Vagina (tissue), 2 donors: ENCODE measurements around the gene LTF. TPM values are rescaled to one million over a fixed set of nuclear protein-coding genes. Genes with fewer than 3 reads are reported as not detected.
A peak's percentile ranks its signal among the peaks of the same experiment; 100 is the strongest.

Experiments
- DNase-seq, 2 donors: peaks; one replicate each; pipeline ENCODE4 v3.0.0-alpha.2; 2017; ENCODE audit errors: extremely low spot score in 2 of 2
- H3K27ac ChIP-seq: fragments of 200-600 bp; sonication (generic); one replicate; pipeline ENCODE4 v1.5.1; 2019
- H3K27me3 ChIP-seq: fragments of 200-600 bp; sonication (generic); one replicate; pipeline ENCODE4 v1.5.1; 2019
- H3K36me3 ChIP-seq, 2 donors: fragments of 200-600 bp; sonication (generic); one replicate each; pipeline ENCODE4 v1.5.1; 2017 to 2019
- H3K4me1 ChIP-seq: fragments of 200-600 bp; sonication (generic); one replicate; pipeline ENCODE4 v1.5.1; 2019
- H3K4me3 ChIP-seq, 2 donors: fragments of 200-600 bp; sonication (generic); 1 replicate in 1 of 2; 2 replicates in 1 of 2; pipeline ENCODE4 v1.5.1; 2016 to 2019
- H3K9me3 ChIP-seq: fragments of 200-600 bp; sonication (generic); one replicate; pipeline ENCODE4 v1.5.1; 2019
- CTCF ChIP-seq, 3 experiments: fragments of 450-650 bp in 2 of 3; fragments of 200-600 bp in 1 of 3; sonication (generic) in 1 of 3; IDR thresholded peaks; one replicate each; pipeline ENCODE4 v1.5.1; 2017 to 2019; ENCODE audit warnings: antibody characterized with exemption in 3 of 3, mild to moderate bottlenecking in 2 of 3, moderate library complexity in 2 of 3
- POLR2A ChIP-seq, 2 donors: fragments of 450-650 bp; IDR thresholded peaks; one replicate each; pipeline ENCODE4 v1.6.1; 2017; ENCODE audit warnings: antibody characterized with exemption in 2 of 2, mild to moderate bottlenecking in 2 of 2, moderate library complexity in 2 of 2
- POLR2AphosphoS5 ChIP-seq, 2 donors: sonication (generic); formaldehyde crosslinking; IDR thresholded peaks; one replicate each; pipeline ENCODE4 v1.9.0; 2017; ENCODE audit warnings: antibody characterized with exemption in 2 of 2, mild to moderate bottlenecking in 2 of 2, low read depth in 1 of 2; ENCODE audit not compliant: insufficient read depth in 1 of 2
- intact Hi-C: fragments of 100-400 bp; cut with DNase I; formaldehyde crosslinking; loops from one replicate; pipeline ENCODE4 v1.15.1; 2023
- total RNA-seq: library from RNA; depleted of rRNA; stranded (reverse); fragments of >200 nt; gene quantifications from one replicate; pipeline ENCODE4 v1.2.3, GENCODE V29; 2016

The LTF gene
- total RNA-seq, 1 donor from 2014 or later: not detected

DNA sequence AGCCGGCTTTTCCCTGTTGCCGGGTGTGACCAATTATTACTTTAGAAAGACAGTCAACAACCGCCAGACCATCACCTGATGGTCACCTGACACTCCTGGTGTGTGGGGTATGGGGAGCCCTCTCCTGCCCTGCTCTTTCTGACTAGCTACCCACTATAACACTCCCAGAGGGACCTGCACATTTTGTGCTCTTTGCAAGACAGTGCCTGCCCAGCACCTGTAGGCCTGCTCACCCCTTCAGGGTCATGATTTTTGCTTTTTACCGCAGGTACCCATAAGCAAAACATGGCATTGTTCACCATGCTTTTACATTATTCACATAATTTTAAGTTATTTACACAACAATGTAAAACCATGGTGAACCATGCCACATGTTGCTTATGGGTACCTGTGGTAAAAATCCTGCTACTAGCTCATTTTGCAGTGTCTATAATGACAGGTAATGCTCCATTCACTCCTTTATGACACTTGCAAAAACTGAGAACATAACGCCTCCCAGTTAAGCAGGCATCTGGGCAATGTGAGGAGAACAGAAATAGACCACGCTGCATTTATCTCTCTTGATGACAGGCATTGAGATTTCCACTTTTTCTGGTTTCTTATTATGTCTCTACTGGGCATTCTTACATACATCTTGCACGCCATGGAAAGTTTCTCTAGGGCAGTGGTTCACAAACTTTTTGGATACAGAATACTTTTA lies 47.7 kb downstream of the LTF start:
- TF ChIP-seq CTCF (IDR thresholded peaks at IDR 0.05): no peak
- TF ChIP-seq POLR2A (IDR thresholded peaks at IDR 0.05): no peak
- TF ChIP-seq POLR2AphosphoS5 (IDR thresholded peaks at IDR 0.05; ENCODE audit: insufficient read depth in 1 of 2, low read depth in 1 of 2): no peak
- no peak for DNase-seq
- H3K27me3 ChIP-seq: no peaks in the 10 kb centered on the region
- no peaks in the 10 kb centered on the region for H3K4me1 ChIP-seq
- H3K36me3 ChIP-seq: no peaks in the 10 kb centered on the region
- H3K9me3 ChIP-seq: no peaks in the 10 kb centered on the region
- intact Hi-C loops: no loop called here
- no peak overlapping the region for H3K4me3 ChIP-seq
- no peak overlapping the region for H3K27ac ChIP-seq

- H3K36me3 ChIP-seq: no peaks in the 10 kb centered on the region
- H3K27ac ChIP-seq: no peak overlapping the region
- H3K4me1 ChIP-seq: no peaks in the 10 kb centered on the region
- intact Hi-C loops: no loop called here
- TF ChIP-seq POLR2AphosphoS5 (IDR thresholded peaks at IDR 0.05; ENCODE audit: insufficient read depth in 1 of 2, low read depth in 1 of 2) (no peak), CTCF (IDR thresholded peaks at IDR 0.05) (no peak), POLR2A (IDR thresholded peaks at IDR 0.05) (no peak)
- H3K9me3 ChIP-seq: no peaks in the 10 kb centered on the region
- H3K4me3 ChIP-seq: no peak overlapping the region
- no peaks in the 10 kb centered on the region for H3K27me3 ChIP-seq
- DNase-seq: no peak
Measured at GRCh38 chr3:46416125-46416810, 48.4 kb downstream of the LTF start.

GRCh38 chr3:46414739-46415138 lies 50.0 kb downstream of the LTF start:
- no peak overlapping the region for H3K4me3 ChIP-seq
- H3K27ac ChIP-seq: no peak overlapping the region
- H3K4me1 ChIP-seq: no peaks in the 10 kb centered on the region
- no peaks in the 10 kb centered on the region for H3K36me3 ChIP-seq
- H3K27me3 ChIP-seq: no peaks in the 10 kb centered on the region
- TF ChIP-seq CTCF (IDR thresholded peaks at IDR 0.05) (no peak), POLR2AphosphoS5 (IDR thresholded peaks at IDR 0.05; ENCODE audit: insufficient read depth in 1 of 2, low read depth in 1 of 2) (no peak), POLR2A (IDR thresholded peaks at IDR 0.05) (no peak)
- no peaks in the 10 kb centered on the region for H3K9me3 ChIP-seq
- intact Hi-C loops: no loop called here
- DNase-seq: no peak

- intact Hi-C loops: no loop called here
- Histone ChIP-seq H3K4me3 (no peak overlapping the region), H3K27me3 (no peaks in the 10 kb centered on the region), H3K9me3 (no peaks in the 10 kb centered on the region), H3K36me3 (no peaks in the 10 kb centered on the region), H3K4me1 (no peaks in the 10 kb centered on the region), H3K27ac (no peak overlapping the region)
- TF ChIP-seq CTCF (IDR thresholded peaks at IDR 0.05) (no peak), POLR2AphosphoS5 (IDR thresholded peaks at IDR 0.05; ENCODE audit: insufficient read depth in 1 of 2, low read depth in 1 of 2) (no peak), POLR2A (IDR thresholded peaks at IDR 0.05) (no peak)
- DNase-seq: no peak
Measured at GRCh38 chr3:46413951-46414350, 50.8 kb downstream of the LTF start.

DNA sequence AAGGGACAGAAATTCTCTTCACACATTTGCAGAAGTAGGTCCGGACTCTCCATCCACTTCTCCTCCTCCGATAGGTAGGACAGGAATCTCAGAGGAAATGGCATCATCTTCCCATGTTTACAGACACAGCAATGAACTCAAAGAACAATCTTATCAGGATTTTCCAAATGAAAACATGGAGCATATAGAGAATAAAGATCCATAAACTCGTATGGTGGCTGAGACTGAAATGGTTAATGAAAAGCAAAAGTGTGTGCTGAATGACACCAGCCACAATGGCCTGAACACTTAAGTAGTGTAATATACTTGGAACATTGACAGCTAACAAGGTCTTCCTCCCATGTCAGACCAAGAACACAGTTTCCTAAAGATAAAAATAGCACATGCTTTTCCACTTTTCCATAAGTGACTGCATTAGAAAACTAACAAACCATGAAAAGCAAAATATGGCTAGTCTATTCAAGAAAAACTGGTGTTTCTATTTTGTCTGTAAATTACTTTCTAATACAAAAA lies 51.9 kb downstream of the LTF start:
- Histone ChIP-seq H3K27me3 (no peaks in the 10 kb centered on the region), H3K9me3 (no peaks in the 10 kb centered on the region), H3K4me3 (no peak overlapping the region), H3K36me3 (no peaks in the 10 kb centered on the region), H3K27ac (no peak overlapping the region), H3K4me1 (peaks cover 7% of the 10 kb centered on the region)
- intact Hi-C loops: no loop called here
- TF ChIP-seq POLR2A (IDR thresholded peaks at IDR 0.05) (no peak), POLR2AphosphoS5 (IDR thresholded peaks at IDR 0.05; ENCODE audit: insufficient read depth in 1 of 2, low read depth in 1 of 2) (peak in 1 of 2 donors; percentile 22)
- DNase-seq: no peak
